Liver (tissue), 9 donors: ENCODE data around the gene MFAP3. TPM values are rescaled to one million over a fixed set of nuclear protein-coding genes. Genes with fewer than 3 reads are reported as not detected.
"Not testable (repeated sequence)": the region's sequence is repeated elsewhere in the genome, so short reads cannot be mapped to it uniquely, and the experiment has no call there.

Source experiments
- DNase-seq: peaks from one replicate; pipeline ENCODE4 v3.0.0-alpha.2; 2017; ENCODE audit warnings: low spot score
- H3K27ac ChIP-seq, 2 donors: one replicate each; pipeline ENCODE4 v1.7.0; 2013; ENCODE audit warnings: inconsistent platforms in 2 of 2, low read length in 2 of 2, control low read depth in 1 of 2, low read depth in 1 of 2, mild to moderate bottlenecking in 1 of 2
- H3K27me3 ChIP-seq, 4 donors: one replicate each; pipeline versions ENCODE4 v1.6.1 to v1.7.0; 2013; ENCODE audit warnings: low read length in 3 of 4, inconsistent platforms in 1 of 4, mild to moderate bottlenecking in 1 of 4, moderate library complexity in 1 of 4; ENCODE audit not compliant: control insufficient read depth in 4 of 4, insufficient read depth in 4 of 4
- H3K36me3 ChIP-seq, 4 donors: one replicate each; pipeline versions ENCODE4 v1.6.1 to v1.7.0; 2013; ENCODE audit warnings: low read length in 3 of 4, mild to moderate bottlenecking in 3 of 4, low read depth in 1 of 4, moderate library complexity in 1 of 4; ENCODE audit not compliant: control insufficient read depth in 4 of 4, insufficient read depth in 3 of 4
- H3K4me1 ChIP-seq, 4 donors: one replicate each; pipeline versions ENCODE4 v1.6.1 to v1.7.0; 2013; ENCODE audit warnings: low read length in 3 of 4, mild to moderate bottlenecking in 3 of 4, moderate library complexity in 1 of 4; ENCODE audit not compliant: control insufficient read depth in 4 of 4, insufficient read depth in 4 of 4
- H3K4me3 ChIP-seq, 3 donors: one replicate each; pipeline versions ENCODE4 v1.6.1 to v1.7.0; 2013; ENCODE audit warnings: low read length in 3 of 3, control low read depth in 1 of 3, low read depth in 1 of 3, mild to moderate bottlenecking in 1 of 3
- H3K9ac ChIP-seq, 2 donors: one replicate each; pipeline ENCODE4 v1.7.0; 2013; ENCODE audit warnings: low read length in 2 of 2, mild to moderate bottlenecking in 2 of 2, moderate library complexity in 2 of 2, control low read depth in 1 of 2, low read depth in 1 of 2
- H3K9me3 ChIP-seq, 4 donors: one replicate each; pipeline versions ENCODE4 v1.6.1 to v1.7.0; 2013; ENCODE audit warnings: low read length in 3 of 4; ENCODE audit not compliant: control insufficient read depth in 4 of 4
- ATF3 ChIP-seq: IDR thresholded peaks from 2 replicates; pipeline ENCODE4 v1.6.1; 2016; ENCODE audit warnings: antibody characterized with exemption
- CTCF ChIP-seq: fragments of 150-350 bp; IDR thresholded peaks from 2 replicates; pipeline ENCODE4 v1.5.1; 2017; ENCODE audit warnings: improper control_type of control experiment, low read depth, low read length; ENCODE audit not compliant: missing input control
- EGR1 ChIP-seq, 2 donors: IDR thresholded peaks; 2 replicates each; pipeline ENCODE4 v1.6.1; 2016 to 2018; ENCODE audit warnings: antibody characterized with exemption in 2 of 2, low read depth in 2 of 2
- FOXA1 ChIP-seq: IDR thresholded peaks from 2 replicates; pipeline ENCODE4 v1.6.1; 2016; ENCODE audit warnings: antibody characterized with exemption
- FOXA2 ChIP-seq: IDR thresholded peaks from 2 replicates; pipeline ENCODE4 v1.6.1; 2016; ENCODE audit warnings: antibody characterized with exemption
- GABPA ChIP-seq, 2 donors: IDR thresholded peaks in 1 of 2; conservative IDR thresholded peaks in 1 of 2; 2 replicates each; pipeline ENCODE4 v1.6.1; 2016; ENCODE audit warnings: antibody characterized with exemption in 2 of 2, mild to moderate bottlenecking in 1 of 2, moderate library complexity in 1 of 2
- HNF4A ChIP-seq, 2 donors: conservative IDR thresholded peaks; 2 replicates each; pipeline ENCODE4 v1.6.1; 2016; ENCODE audit warnings: antibody characterized with exemption in 2 of 2, mild to moderate bottlenecking in 2 of 2
- HNF4G ChIP-seq: IDR thresholded peaks from 2 replicates; pipeline ENCODE4 v1.6.1; 2016; ENCODE audit warnings: antibody characterized with exemption
- JUND ChIP-seq, 2 donors: IDR thresholded peaks; 2 replicates each; pipeline ENCODE4 v1.6.1; 2016; ENCODE audit warnings: antibody characterized with exemption in 2 of 2
- MAX ChIP-seq: IDR thresholded peaks from 2 replicates; pipeline ENCODE4 v1.6.1; 2016; ENCODE audit warnings: antibody characterized with exemption
- NR2F2 ChIP-seq: IDR thresholded peaks from 2 replicates; pipeline ENCODE4 v1.6.1; 2016; ENCODE audit warnings: antibody characterized with exemption
- RAD21 ChIP-seq, 2 donors: IDR thresholded peaks; 2 replicates each; pipeline ENCODE4 v1.6.1; 2016; ENCODE audit warnings: antibody characterized with exemption in 2 of 2, mild to moderate bottlenecking in 2 of 2
- REST ChIP-seq: IDR thresholded peaks from 2 replicates; pipeline ENCODE4 v1.6.1; 2016; ENCODE audit warnings: antibody characterized with exemption, mild to moderate bottlenecking
- RXRA ChIP-seq, 2 donors: IDR thresholded peaks; 2 replicates each; pipeline ENCODE4 v1.6.1; 2017 to 2018; ENCODE audit warnings: antibody characterized with exemption in 2 of 2, mild to moderate bottlenecking in 1 of 2
- SP1 ChIP-seq: IDR thresholded peaks from 2 replicates; pipeline ENCODE4 v1.6.1; 2018; ENCODE audit warnings: antibody characterized with exemption, mild to moderate bottlenecking
- YY1 ChIP-seq: IDR thresholded peaks from 2 replicates; pipeline ENCODE4 v1.6.1; 2016; ENCODE audit warnings: antibody characterized with exemption, mild to moderate bottlenecking
- ZBTB33 ChIP-seq: IDR thresholded peaks from 2 replicates; pipeline ENCODE4 v1.6.1; 2016; ENCODE audit warnings: antibody characterized with exemption
- WGBS: extraction: QIAGEN DNeasy Blood & Tissue Kit; methylation state at CpG from one replicate; pipeline ENCODE4 v1.1.7; 2013; 5-methylcytosine and 5-hydroxymethylcytosine counted together
- polyA plus RNA-seq, 2 donors: library from polyadenylated mRNA; stranded (reverse) in 1 of 2; unstranded in 1 of 2; fragments of 200-250 nt in 1 of 2; fragments of >200 nt in 1 of 2; fragmentation: Nextera tagmentation in 1 of 2; extraction: Ambion mirVana in 1 of 2; gene quantifications; one replicate each; pipeline versions ENCODE4 v1.2.1 to v1.2.3, GENCODE V29; 2013 to 2015
- total RNA-seq, 2 donors: library from RNA; depleted of rRNA; stranded (reverse); fragments of >200 nt; gene quantifications; one replicate each; pipeline ENCODE4 v1.2.3, GENCODE V29; 2014
- donor health status: healthy.
- donor health status: healthy.
- donor health status: healthy.
- donor health status: healthy.
- donor health status: healthy.

The MFAP3 gene
- total and polyA plus RNA-seq, 4 donors: 2.7 to 42.8 (median 23.6) TPM

GRCh38 chr5:154015071-154015693 is 23.6 kb upstream of the MFAP3 start:
- TF ChIP-seq CTCF (no peak), YY1 (no peak), RAD21 (IDR thresholded peaks at IDR 0.05) (no peak), ZBTB33 (no peak), HNF4G (no peak), SP1 (no peak), ATF3 (no peak), MAX (no peak), FOXA1 (no peak), NR2F2 (no peak)
- H3K36me3 ChIP-seq: peaks cover 1 to 14% (median 5%) of the 10 kb centered on the region in 4 donors
- no peaks in the 10 kb centered on the region for H3K4me1 ChIP-seq
- H3K27me3 ChIP-seq: no peaks in the 10 kb centered on the region
- H3K9ac ChIP-seq: no peak overlapping the region
- no peak for DNase-seq
- 94% methylated on average over 4 of the region's 4 CpGs for WGBS
- no peak overlapping the region for H3K27ac ChIP-seq
- H3K9me3 ChIP-seq: no peaks in the 10 kb centered on the region
- H3K4me3 ChIP-seq: no peak overlapping the region

- H3K9ac ChIP-seq, DNase-seq, H3K4me3 ChIP-seq, H3K9me3 ChIP-seq, H3K27me3 ChIP-seq, H3K27ac ChIP-seq, H3K36me3 ChIP-seq, H3K4me1 ChIP-seq: not testable (repeated sequence)
- 97% methylated on average over 1 of the region's 1 CpG for WGBS
Observed at GRCh38 chr5:154018919-154019318, 19.8 kb upstream of the MFAP3 start.

- peaks cover 0 to 34% (median 25%) of the 10 kb centered on the region in 4 donors for H3K36me3 ChIP-seq
- TF ChIP-seq HNF4G: no peak
- no peak for TF ChIP-seq RXRA (IDR thresholded peaks at IDR 0.05)
- no peak for TF ChIP-seq EGR1 (IDR thresholded peaks at IDR 0.05; ENCODE audit: low read depth in 2 of 2)
- TF ChIP-seq JUND (IDR thresholded peaks at IDR 0.05): no peak
- no peak for TF ChIP-seq RAD21 (IDR thresholded peaks at IDR 0.05)
- no peak for TF ChIP-seq REST
- no peak for TF ChIP-seq HNF4A (conservative IDR thresholded peaks at IDR 0.05)
- no peak for TF ChIP-seq FOXA1
- no peak for TF ChIP-seq ZBTB33
- no peak for TF ChIP-seq GABPA (IDR thresholded peaks at IDR 0.05 in 1 of 2, conservative IDR thresholded peaks at IDR 0.05 in 1 of 2)
- no peak for TF ChIP-seq YY1
- TF ChIP-seq MAX: no peak
- TF ChIP-seq SP1: no peak
- TF ChIP-seq NR2F2: no peak
- no peak for TF ChIP-seq ATF3
- TF ChIP-seq FOXA2: no peak
- DNase-seq: no peak
- no peaks in the 10 kb centered on the region for H3K9me3 ChIP-seq
- H3K9ac ChIP-seq: no peak overlapping the region
- H3K4me3 ChIP-seq: no peak overlapping the region
- no peaks in the 10 kb centered on the region for H3K4me1 ChIP-seq
- H3K27ac ChIP-seq: no peak overlapping the region
- H3K27me3 ChIP-seq: no peaks in the 10 kb centered on the region
Observed at GRCh38 chr5:154025951-154026350, 12.8 kb upstream of the MFAP3 start.
